Epidermal melanocyte (primary cell): ENCODE measurements around the gene CD151.

Experiments used
- DNase-seq: peaks from one replicate; pipeline ENCODE4 v3.0.0; 2011; ENCODE audit warnings: low spot score; ENCODE audit not compliant: insufficient read length

The CD151 gene

DNA sequence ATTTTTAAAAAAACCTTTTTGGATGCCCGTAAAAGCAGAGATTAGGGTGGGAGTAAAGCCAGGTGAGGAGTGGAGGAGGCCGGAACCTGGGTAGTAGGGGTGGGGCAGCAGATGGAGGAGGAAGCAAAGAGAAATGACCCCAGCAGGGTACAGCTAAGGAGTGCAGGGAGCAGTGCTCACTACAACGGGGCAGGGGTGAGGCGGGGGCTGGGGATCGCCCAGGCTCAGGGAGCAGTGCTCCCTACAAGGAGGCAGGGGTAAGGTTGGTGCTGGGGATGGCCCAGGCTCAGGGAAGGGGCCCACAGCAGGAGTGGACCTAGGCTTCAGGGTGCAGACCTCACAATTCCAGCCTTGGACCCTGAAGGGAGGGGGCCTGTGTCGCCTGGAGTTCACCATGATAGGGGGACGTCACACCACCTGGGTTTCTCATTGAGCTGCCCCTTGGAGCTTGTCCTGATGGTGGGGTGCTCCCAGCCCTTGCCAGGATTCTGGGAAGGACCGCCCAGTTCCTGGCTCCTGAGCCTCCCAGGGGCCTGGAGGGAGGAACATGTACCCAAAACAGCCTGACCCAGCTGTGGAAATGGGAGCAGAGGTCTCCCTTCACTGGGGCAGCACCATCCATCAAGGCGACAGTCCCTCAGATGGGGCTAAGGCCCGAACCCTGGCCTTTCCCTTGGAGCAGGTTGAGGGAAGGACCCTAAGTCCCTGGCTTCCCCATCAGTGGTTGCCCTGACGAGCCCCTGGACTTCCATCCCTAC lies 16.9 kb upstream of the CD151 start:
- no peak for DNase-seq

- DNase-seq: no peak
These were observed 16.3 kb upstream of the CD151 start for GRCh38 chr11:816433-816779.

GRCh38 chr11:818396-819128 lies 14.2 kb upstream of the CD151 start, which contains the start of gene PNPLA2:
Gene PNPLA2, plus strand, starts transcription at chr11:818914. Its CDS starts 805 bp downstream, at chr11:819719.
- no peak for DNase-seq

DNA sequence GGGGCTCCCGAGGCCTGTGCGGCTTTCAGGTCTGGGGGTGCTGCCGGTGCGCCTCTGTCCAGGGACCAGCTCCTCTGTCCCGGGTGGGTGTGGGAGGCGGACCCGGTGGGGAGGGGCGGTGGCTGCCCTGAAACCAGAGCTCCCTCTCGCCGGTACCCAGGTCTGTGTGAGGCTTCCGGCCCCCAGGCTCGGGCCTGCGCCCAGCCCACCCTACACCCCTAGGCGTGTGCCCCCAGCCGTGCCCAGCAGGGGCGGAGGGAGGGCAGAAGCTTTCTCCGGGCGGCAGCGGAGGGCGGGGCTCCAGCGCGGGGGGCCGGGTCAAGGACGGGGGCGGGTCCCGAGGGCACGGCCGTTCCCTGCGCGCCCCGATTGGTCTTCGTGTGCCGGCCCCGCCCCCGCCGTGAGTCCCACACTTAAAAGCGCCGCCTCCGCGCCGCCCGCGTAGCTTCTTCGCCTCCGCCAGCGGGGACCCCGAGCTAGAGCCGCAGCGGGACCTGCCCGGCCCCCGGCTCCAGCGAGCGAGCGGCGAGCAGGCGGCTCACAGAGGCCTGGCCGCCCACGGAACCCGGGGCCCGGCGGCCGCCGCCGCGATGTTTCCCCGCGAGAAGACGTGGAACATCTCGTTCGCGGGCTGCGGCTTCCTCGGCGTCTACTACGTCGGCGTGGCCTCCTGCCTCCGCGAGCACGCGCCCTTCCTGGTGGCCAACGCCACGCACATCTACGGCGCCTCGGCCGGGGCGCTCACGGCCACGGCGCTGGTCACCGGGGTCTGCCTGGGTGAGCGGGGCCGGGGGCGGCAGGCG lies 13.4 kb upstream of the CD151 start:
- DNase-seq: peak; percentile 96

GRCh38 chr11:819943-820649 lies 12.7 kb upstream of the CD151 start:
- peak; percentile 72 for DNase-seq

- peak; percentile 96 for DNase-seq
These were observed 11.9 kb upstream of the CD151 start for GRCh38 chr11:820655-821511.

GRCh38 chr11:821512-822371 lies 11.0 kb upstream of the CD151 start:
- no peak for DNase-seq

GRCh38 chr11:823441-824291 lies 9.1 kb upstream of the CD151 start:
- no peak for DNase-seq

DNA sequence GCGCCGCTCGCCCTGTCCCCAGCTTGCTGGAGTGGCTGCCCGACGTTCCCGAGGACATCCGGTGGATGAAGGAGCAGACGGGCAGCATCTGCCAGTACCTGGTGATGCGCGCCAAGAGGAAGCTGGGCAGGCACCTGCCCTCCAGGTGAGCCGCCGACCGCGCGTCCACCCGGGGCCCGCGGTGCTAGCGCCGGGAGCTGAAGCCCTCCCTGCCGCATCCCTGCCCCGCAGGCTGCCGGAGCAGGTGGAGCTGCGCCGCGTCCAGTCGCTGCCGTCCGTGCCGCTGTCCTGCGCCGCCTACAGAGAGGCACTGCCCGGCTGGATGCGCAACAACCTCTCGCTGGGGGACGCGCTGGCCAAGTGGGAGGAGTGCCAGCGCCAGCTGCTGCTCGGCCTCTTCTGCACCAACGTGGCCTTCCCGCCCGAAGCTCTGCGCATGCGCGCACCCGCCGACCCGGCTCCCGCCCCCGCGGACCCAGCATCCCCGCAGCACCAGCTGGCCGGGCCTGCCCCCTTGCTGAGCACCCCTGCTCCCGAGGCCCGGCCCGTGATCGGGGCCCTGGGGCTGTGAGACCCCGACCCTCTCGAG lies 8.4 kb upstream of the CD151 start:
- DNase-seq: no peak

DNA sequence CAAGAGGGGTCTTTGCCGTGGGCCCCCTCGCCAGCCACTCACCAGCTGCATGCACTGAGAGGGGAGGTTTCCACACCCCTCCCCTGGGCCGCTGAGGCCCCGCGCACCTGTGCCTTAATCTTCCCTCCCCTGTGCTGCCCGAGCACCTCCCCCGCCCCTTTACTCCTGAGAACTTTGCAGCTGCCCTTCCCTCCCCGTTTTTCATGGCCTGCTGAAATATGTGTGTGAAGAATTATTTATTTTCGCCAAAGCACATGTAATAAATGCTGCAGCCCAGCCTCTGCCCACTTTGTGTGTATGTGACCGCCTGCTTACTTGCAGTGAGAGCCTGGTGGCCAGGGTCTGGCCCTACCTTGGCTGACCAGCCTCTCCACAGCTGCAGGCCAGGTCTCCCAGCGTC lies 7.8 kb upstream of the CD151 start:
- no peak for DNase-seq

GRCh38 chr11:825366-826226 lies 7.2 kb upstream of the CD151 start:
- no peak for DNase-seq

GRCh38 chr11:826227-826621 lies 6.5 kb upstream of the CD151 start:
- no peak for DNase-seq

DNA sequence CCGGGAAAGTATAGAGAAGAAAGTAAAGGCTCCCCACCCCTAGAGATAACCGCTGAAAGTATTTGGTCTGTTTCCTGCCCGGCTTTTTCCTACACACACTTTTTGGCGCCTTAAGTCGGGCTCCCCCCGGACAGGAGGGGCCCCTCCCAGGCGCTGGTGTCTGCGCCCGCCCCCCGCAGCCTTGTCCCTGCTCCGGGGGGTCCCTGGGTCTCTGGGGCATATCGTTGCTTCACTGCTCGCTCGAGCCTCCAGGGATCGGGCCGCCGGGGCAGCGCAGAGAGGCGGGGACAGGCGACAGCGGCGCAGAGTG lies 6.0 kb upstream of the CD151 start:
- no peak for DNase-seq

DNA sequence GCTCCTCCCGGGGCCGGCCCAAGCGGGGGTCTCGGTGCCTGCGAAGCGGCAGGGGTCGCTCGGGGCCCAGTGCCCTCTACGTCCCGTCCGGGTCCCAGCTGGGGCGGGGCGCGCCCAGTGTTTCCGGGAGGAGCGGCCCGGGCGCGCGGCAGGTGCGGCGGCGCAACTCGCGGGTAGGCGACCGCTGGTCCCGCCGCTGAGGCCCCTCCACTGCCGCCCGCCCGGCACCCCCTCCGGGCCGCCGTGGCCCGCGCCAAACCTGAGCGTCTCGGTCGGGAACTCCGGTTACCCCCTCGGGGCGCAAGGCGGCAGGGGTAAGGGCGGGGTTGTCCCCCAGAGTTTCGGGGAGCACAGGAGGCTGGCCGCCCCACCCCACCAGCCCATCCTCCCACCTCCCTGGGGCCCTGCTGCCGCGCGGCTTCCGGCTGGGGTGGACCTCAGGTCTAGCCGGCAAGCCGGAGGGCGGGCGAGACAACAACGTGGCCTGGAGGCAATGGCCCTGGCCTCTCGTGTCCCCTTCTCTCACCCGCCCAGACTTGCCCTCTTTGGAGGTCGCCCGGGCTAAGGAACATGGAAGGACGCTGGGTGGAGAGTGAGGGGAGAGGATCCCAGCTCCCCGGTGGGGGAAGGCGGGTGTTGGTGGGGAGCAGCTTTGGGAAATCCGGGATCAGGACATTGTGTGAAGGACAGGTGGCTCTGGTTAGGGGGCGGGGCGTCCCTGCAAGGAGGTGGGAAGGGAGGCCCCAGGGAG lies 5.4 kb upstream of the CD151 start:
- DNase-seq: no peak

- DNase-seq: no peak
These were observed 4.9 kb upstream of the CD151 start, which contains the start of gene CRACR2B for GRCh38 chr11:827897-828192. Gene CRACR2B, plus strand, starts transcription at chr11:827919. Its CDS starts 689 bp downstream, at chr11:828608.

GRCh38 chr11:828506-829175 lies 4.1 kb upstream of the CD151 start:
- DNase-seq: no peak
